Embryonic facial prominence (tissue), 1 donor: ENCODE data around the gene CNTNAP2.

ENCODE experiments used
- DNase-seq: peaks from one replicate; pipeline ENCODE4 v3.0.0-alpha.2; 2016; ENCODE audit errors: extremely low spot score

The CNTNAP2 gene

GRCh38 chr7:148093375-148094166, 1977.0 kb downstream of the CNTNAP2 start:
- DNase-seq = no peak

- no peak for DNase-seq
These were observed 1978.5 kb downstream of the CNTNAP2 start for GRCh38 chr7:148095066-148095465.

- DNase-seq = no peak
These were observed 1987.6 kb downstream of the CNTNAP2 start for GRCh38 chr7:148104136-148104716.

- DNase-seq = no peak
These were observed 1988.3 kb downstream of the CNTNAP2 start for GRCh38 chr7:148104924-148105323.

- DNase-seq = no peak
These were observed 1989.3 kb downstream of the CNTNAP2 start for GRCh38 chr7:148105853-148106252.

- DNase-seq = no peak
These were observed 1991.0 kb downstream of the CNTNAP2 start for GRCh38 chr7:148107443-148108127.

GRCh38 chr7:148108381-148108780, 1991.8 kb downstream of the CNTNAP2 start:
- no peak for DNase-seq

- DNase-seq = no peak
These were observed 1993.7 kb downstream of the CNTNAP2 start for GRCh38 chr7:148110097-148110868.

GRCh38 chr7:148114804-148115203, 1998.2 kb downstream of the CNTNAP2 start:
- DNase-seq = no peak

- DNase-seq = no peak
These were observed 1998.7 kb downstream of the CNTNAP2 start for GRCh38 chr7:148115308-148115707.

GRCh38 chr7:148116195-148116594, 1999.6 kb downstream of the CNTNAP2 start:
- DNase-seq = no peak

- DNase-seq = no peak
These were observed 2000.3 kb downstream of the CNTNAP2 start for GRCh38 chr7:148116829-148117403.

- no peak for DNase-seq
These were observed 2001.8 kb downstream of the CNTNAP2 start for GRCh38 chr7:148118371-148118770.

- no peak for DNase-seq
These were observed 2004.8 kb downstream of the CNTNAP2 start for GRCh38 chr7:148121401-148121800.

GRCh38 chr7:148121847-148122246, 2005.2 kb downstream of the CNTNAP2 start:
- no peak for DNase-seq

GRCh38 chr7:148124477-148124876, 2007.9 kb downstream of the CNTNAP2 start:
- no peak for DNase-seq

GRCh38 chr7:148127374-148127773, 2010.8 kb downstream of the CNTNAP2 start:
- DNase-seq = no peak

- no peak for DNase-seq
These were observed 2012.4 kb downstream of the CNTNAP2 start for GRCh38 chr7:148129023-148129422.

- DNase-seq = no peak
These were observed 2018.5 kb downstream of the CNTNAP2 start for GRCh38 chr7:148135116-148135515.

- DNase-seq = no peak
These were observed 2019.4 kb downstream of the CNTNAP2 start for GRCh38 chr7:148135997-148136396.

GRCh38 chr7:148142660-148143248, 2026.2 kb downstream of the CNTNAP2 start:
- DNase-seq = no peak
